HG03095 (cell line): ENCODE results near the gene ZNF221.
A peak's percentile ranks its signal among the peaks of the same experiment; 100 is the strongest.
"Not testable (repeated sequence)": the region's sequence is repeated elsewhere in the genome, so short reads cannot be mapped to it uniquely, and the experiment has no call there.

Source experiments
- ATAC-seq: cut with Tn5 transposase; IDR thresholded peaks from one replicate; pipeline ENCODE4 v1.9.1; 2021; ENCODE audit warnings: moderate library complexity; ENCODE audit not compliant: unreplicated experiment

The ZNF221 gene

DNA sequence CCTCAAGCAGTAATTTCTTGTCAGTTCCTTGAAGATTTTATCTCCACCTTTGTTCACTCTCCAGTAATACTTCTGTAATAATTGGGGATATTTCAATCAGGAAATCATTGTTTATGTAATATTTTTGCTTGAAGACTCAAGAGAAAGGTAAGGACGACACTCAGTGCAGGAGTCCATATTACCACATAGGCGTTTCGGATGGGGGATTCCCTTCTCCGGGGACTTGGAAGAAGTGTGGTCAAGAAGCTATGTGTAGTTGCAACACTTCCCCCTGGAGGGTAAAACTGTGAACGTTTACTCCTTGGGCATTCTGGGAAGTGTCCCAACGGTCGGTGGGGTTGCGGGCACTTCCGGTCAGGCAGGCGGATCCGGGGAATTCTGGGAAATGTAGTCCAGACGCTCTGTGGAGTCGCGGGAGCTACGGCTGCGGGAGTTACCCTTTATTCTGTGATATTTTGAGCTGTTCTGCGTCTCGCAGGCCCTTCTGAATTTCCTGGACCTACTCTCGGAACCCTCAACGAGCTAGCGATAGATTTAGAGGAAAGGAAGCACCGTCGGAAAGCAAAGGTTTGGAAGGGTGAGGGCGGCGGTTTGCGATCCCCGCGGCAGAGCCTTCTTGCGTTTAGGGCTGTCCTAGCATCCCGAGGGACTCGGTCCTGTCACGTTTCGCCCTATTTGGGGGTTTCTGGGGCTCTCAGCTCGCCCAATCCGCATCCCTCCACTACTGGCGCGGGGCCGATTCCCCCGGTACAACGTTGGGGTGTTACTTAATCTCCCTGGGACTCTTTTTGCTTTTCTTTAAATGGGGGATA lies at the start of gene ZNF221:
Gene ZNF221, plus strand, starts transcription at position 395 of the 812 bp plus-strand sequence. CDS start 11,499 bp downstream, outside the sequence.
- ATAC-seq, result peak; percentile 89

DNA sequence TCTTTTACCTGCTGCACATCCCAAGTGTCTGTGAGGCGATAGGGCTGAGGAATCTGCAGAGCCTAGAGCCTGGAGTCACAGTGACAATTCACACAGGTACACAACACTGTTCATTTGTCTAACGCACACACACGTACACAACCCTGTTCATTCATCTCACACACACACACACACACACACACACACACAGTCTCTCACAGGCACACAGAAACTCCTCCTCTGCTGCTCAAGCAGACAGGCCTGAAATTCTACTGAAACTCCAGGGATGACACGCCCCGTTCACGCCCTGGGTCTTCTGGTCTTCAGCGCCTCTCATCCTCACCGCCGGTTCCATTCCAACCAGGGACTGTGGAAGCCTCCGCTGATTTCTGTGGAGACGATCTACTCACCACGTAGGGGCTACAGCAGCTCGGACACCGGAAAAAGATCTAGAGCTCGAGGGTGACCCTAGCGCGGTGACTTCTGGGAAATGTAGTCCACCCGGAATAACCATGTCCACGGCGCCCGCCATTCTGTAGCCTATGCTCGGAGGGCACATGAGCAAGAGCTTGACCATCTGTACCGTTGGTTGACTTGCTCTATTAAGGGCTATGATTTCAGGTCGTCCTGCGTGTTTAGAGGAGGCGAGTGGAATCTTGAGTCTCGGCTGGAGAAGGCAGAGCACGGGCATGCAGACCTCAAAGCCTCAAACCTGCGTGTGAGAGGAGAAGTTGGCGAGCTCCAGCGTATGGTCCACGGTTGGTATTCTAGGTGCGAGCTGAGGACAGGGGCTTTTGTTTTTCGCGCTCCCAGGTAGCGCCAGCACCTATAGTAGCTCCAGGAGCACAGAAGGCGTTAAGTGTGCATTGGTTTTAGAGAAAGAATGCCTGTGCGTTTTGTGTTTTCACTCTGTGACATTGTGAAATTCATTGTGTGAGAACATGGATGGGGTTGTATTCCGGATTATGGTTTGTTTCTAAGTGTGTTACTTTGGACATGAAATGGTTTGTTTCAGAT lies 49.3 kb upstream of the ZNF221 start:
- peak; percentile 66 for ATAC-seq

DNA sequence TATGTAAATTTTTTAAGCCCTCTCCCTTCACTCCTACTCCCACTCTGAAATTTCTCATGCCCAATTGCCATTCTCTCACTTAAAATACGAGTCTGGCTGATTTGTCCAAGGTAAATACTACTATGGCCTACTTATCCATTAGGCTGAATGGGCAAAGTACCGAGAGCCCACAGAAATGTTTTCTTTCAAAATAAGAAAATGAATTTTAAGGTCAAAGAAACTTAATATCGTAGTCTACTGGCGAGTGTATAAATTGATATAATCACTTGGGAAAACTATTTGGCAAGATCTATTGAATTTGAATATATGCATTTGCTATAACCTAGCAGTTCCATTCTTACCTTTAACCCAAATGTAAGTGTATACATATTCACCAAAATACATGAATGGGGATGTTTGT lies 48.6 kb upstream of the ZNF221 start:
- ATAC-seq, result no peak

DNA sequence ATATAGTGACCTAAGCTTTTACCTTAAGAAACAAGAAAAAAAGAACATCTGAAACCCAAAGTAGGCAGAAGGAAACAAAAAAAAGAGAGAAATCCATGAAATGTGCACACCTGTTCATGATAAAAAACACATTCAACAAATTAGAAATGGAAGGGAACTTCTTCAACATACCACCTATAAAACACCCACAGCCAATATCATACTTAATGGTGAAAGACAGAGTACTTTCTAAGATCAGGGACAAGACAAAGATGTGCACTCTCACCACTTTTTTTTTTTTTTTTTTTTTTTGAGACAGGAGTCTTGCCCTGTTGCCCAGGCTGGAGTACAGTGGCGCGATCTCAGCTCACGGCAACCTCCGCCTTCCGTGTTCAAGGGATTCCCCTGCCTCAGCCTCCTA lies 45.1 kb upstream of the ZNF221 start:
- no peak for ATAC-seq

DNA sequence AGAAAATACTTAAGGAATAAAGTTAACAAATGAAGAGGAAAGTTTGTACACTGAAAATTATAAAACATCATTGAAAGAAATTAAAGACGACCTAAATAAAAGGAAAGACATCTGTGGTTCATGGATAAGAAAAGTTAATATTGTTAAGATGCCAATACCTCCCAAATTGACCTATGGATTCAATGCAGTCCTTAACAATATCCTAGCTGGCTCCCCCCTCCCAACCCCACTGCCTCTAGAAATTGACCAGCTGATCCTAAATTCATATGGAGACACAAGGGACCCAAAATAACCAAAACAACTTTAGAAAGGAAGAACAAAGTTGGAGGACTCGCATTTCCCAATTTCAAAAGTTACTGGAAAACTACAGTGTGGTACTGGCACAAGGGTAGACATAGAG lies 44.3 kb upstream of the ZNF221 start:
- ATAC-seq, result no peak

DNA sequence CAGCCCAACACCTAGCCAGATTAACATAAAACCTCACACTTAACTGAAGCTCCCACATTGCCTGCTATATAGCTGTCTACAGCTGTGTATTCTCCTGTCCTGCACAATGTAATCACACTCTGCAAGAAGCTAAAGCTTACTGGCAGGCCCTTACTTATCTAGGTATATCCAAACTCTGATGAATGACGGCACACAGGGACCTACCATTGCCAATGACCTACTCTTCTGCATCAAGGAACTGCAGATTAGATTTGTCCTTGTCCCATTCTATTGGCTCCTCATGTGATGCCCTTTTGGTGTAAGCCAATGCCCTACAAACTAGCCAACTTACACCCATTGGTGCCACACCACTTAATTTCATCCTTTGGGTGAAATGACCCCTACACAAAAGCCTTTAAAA lies 42.4 kb upstream of the ZNF221 start:
- no peak for ATAC-seq

DNA sequence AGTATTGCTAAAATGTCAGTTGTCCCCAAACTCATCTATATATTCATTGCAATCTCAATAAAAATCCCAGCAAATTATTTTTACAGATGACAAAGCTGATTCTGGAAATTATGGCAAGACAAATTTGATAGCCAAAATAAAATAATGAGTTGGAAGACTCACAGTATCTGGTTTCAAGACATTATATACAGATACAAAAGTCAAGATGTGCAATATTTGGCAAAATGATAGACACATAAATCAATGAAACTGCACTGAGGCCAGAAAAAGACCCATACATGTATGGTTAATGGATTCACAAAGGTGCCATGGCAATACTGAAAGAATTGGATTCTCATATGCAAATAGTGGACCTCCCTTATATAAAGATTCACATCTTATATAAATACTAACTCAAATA lies 40.1 kb upstream of the ZNF221 start:
- ATAC-seq, result no peak

DNA sequence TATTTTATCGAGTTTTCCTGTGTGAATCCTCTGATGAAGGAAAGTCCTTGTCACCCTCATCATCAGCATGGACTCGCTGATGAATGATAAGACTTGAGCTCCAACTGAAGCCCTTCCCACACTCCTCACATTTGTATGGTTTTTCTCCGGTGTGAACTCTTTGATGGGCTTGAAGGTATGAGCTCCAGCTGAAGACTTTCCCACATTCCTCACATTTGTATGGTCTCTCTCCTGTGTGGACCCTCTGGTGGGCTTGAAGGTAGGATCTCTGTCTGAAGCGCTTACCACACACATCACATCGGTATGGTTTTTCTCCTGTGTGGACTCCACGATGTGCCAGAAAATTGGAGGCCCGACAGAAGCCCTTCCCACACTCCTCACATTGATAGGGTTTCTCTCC lies 37.6 kb upstream of the ZNF221 start:
- ATAC-seq, result no peak

DNA sequence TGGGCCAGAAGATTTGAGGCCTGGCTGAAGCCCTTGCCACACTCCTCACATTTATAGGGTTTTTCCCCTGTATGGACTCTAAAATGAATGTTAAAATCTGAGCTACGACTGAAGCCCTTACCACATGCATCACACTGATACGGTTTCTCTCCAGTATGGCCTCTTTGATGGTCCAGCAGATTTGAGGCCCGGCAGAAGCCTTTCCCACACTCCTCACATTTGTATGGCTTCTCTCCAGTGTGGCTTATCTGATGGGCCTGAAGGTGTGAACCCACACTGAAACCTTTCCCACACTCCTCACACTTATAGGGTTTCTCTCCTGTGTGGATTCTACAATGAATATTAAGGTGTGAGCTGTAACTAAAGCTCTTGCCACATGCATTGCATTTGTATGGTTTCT lies 37.0 kb upstream of the ZNF221 start:
- no peak for ATAC-seq

DNA sequence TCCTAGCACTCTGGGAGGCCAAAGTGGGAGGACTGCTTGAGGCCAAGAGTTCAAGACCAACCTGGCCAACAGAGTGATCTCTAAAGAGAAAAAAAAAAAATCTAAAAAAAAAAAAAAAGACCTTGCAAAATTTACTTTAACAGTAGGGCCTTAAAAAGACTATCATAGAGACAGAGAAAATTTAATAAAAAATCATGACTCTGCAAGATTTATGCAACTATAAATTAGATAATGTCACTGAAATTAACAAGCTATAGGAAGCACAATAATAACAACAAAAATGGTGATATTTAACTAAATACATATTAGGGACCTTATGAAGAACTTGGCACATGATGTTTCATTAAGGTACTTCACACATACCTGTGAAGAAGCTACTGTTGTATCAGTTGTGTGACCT lies 27.2 kb upstream of the ZNF221 start:
- ATAC-seq, result no peak

DNA sequence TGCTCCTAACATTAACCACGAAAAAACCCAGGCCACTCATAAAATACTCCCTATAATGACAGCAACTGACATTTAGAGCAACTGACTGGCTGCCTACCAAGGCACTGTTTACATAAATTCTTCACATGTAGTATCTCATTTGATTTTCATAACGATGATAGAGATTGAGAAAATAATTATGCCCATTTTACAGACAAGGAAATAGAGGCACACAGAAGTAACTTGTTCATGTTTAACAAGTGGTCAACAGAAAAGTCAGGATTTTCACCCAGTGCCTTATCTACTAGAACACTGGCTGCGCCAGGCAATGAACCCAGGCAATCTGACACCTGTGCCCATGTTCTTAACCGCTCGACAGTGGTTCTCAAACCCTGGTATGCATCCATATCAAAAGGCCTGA lies 22.2 kb upstream of the ZNF221 start:
- ATAC-seq, result no peak

DNA sequence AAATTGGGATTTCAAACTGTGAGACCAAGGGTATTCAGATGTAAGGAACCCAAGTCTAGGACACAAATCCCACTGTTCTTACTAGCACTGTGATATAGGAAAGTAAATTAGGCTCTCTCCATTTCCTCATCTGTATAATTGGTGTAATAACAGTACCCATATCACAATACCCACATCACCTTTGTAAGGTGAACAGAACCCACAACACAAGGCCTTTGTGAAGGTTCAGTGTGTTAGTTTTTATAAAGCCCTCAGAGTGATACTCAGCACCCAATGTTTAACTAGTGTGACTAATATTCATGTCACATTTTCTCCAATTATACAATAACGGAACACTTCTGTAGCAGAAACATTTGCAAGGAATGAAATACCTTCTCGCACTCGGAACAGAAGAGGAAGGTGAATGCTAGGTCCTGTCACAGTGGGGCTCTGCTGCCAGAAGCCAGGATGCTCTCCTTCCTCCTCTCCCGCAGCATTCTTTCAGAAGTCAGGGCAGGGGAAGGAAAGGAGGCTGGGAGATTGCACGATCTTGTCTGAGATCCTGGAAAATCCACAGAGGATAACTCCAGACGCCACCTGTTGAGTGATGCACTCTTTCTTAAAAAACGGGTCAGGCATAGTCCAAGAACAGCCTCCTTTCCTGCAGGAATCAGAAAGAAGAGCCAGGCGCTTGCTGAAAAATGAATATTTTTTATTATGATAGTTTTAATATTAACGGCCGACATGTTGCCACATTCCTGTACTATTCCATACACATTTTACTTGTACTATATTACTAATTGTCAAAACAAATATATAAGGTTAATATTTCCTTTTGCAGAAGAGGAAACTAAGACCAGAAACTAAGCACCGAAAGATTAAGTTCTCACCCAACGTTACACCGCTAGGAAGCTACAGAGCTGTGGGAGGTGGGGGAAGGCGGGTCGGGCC lies 16.7 kb upstream of the ZNF221 start:
- ATAC-seq, result no peak

DNA sequence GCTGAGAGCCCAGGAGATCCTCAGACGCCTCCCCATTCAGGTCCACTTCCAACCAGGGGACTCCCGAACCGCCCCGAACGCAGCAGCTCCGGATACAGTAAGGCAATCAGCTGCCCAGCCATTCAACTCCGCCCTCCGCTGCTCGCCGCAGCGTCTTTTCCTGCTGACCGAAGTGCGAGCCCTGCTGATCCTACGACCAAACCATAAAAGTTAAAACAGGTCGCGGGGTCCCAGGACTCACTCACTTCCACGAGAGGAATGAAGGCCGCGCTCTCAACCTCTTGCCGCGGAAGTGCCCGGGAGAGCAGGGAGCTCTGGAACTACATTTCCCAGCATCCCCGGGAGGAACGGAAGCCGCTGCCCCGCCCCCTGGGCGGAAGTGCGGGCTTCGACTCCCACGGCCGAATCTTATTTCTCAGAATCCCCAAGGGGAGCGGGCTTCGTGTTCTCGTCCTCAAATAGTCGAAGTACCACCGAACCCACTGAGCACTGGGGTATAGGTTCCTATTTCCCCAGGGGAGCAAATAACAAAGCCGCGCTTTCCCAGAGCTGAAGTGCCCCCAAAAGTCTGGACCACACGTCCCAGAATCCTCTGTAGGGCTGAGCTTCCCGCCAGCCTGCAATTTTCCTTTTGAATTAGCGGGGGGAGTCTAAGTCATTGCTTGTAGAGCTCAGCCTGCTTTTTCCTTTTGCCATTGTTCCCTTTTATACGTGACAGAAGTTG lies 15.9 kb upstream of the ZNF221 start, which contains the start of gene ZNF45:
Gene ZNF45, minus strand, starts transcription at position 298 of the 724 bp plus-strand sequence. CDS start 13,097 bp downstream, outside the sequence.
- ATAC-seq, result peak; percentile 95

DNA sequence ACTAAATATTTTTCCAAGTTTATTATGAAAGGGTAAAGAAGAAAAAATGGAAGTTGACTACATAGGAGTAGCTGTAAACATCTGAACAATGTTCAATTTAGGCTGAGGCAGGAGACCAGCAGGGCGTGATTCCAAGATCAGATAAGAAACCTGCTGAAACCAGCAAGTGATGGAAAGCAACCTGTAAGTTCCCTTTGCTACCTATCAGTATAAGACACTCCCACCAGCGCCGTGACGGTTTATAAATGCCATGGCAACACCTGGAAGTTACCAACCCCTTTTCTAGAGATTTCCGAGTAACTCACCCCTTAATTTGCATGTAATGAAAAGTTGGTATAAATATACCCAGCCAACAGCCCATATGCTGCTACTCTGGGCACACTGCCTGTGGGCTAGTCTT lies 14.8 kb upstream of the ZNF221 start:
- no peak for ATAC-seq

DNA sequence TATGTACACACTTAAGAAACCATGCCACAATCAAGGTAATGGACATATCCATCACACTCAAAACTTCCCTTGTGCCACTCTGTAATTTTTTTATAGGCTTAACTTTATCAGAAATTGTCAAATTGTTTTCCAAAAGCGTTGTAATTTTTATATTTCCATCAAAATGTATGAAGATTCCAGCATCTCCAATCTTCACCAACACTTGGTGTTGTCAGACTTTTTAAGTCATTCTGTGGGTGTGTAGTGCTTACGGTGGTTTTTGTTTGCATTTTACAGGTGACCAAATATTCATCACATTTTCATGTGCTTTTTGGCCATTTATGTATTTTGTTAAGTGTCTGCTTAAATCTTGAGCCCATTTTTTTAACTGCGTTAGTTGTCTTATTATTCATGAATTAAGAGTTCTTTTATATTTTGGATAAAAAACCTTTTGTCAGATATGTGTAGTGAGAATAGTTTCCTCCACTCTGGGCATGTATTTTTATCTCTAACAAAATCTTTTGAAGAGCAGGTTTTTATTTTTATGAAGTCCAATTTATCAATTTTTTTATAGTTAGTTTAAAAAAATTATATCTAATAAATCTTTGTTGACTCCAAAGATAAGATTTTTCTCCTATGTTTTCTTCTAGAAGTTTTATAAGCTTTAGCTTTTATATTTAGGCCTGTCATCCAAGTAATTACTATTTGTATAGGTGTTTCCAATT lies 11.3 kb upstream of the ZNF221 start:
- no peak for ATAC-seq

DNA sequence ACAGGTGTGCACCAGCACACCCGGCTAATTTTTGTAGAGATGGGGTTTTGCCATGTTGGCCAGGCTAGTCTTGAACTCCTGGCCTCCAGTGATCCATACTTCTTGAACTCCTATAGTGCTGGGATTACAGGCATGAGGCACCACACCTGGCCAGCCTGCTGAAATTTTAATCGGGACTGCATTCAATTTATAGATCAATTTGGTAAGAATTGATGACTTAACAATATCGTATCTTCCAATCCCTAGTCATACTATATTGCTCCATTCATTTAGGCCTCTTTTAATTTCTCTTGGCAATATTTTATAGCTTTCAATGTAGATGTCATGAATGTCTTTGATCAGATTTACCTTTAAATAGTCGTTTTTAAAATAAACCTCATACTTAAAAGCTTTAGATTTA lies 10.3 kb upstream of the ZNF221 start:
- ATAC-seq, result no peak

DNA sequence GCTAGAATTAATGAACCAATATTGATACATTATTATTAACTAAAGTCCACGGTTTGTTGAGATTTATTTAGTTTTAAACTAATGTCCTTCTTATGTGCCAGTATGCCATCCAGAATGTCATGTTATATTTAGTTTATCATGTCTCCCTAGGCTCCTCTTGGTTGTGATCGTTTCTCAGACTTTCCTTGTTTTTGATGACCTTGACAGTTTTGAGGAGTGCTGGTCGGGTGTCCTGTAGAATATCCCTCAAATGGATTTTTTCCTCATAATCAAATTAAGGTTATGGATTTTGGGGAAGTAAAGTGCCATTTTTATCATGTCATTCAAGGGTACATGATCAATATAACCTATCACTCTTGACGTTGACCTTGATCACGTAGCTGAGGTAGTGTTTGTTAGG lies 9.8 kb upstream of the ZNF221 start:
- ATAC-seq, result no peak

DNA sequence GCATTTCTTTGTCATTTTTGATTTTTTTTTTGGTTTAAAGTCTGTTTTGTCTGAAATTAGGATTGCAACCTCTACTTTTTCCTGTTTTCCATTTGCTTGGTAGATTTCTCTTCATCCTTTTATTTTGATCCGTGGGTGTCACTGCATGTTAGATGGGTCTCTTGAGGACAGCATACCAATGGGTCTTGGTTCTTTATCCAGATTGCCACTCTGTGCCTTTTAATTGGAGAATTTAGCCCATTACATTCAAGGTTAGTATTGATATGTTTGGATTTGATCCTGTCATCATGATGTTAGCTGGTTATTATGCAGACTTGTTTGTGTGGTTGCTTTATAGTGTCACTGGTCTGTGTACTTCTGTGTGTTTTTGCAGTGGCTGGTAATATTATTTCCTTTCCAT lies 3.6 kb upstream of the ZNF221 start:
- not testable (repeated sequence) for ATAC-seq

DNA sequence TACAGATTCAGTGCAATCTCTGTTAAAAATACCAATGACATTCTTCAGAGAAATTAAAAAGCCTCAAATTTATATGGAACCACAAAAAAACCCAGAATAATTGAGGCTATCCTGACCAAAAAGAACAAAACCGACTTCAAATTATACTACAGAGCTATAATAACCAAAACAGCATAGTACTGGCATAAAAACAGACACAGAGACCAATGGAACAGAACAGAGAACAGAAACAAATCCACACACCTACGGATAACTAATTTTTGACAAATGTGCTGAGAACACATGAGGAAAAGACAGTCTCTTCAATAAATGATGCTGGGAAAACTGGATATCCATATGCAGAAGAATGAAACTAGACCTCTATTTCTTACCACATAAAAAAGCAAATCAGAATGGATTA lies 1.2 kb upstream of the ZNF221 start:
- ATAC-seq, result not testable (repeated sequence)
